SKM-1 treated with dmso at 0.1 percent for 144 hours (cell line): ENCODE data around the gene ANK3.

Experiments used
- DNase-seq: peaks from one replicate; lab custom pipeline; 2025; ENCODE audit not compliant: unreplicated experiment; lab: John Stamatoyannopoulos, UW

The ANK3 gene

GRCh38 chr10:60389413-60390025 lies at the start of gene ANK3:
Gene ANK3, minus strand, starts transcription at chr10:60389875. Its CDS starts 337 bp downstream, at chr10:60389538.
- DNase-seq = no peak

- peak; percentile 35 for DNase-seq
These were observed 44.9 kb upstream of the ANK3 start for GRCh38 chr10:60434418-60435046.

- no peak for DNase-seq
These were observed 44.0 kb upstream of the ANK3 start for GRCh38 chr10:60433684-60434083.

- DNase-seq = no peak
These were observed 41.3 kb upstream of the ANK3 start for GRCh38 chr10:60430836-60431597.

GRCh38 chr10:60430017-60430416 lies 40.3 kb upstream of the ANK3 start:
- no peak for DNase-seq

GRCh38 chr10:60429084-60429849 lies 39.6 kb upstream of the ANK3 start:
- no peak for DNase-seq

- no peak for DNase-seq
These were observed 38.7 kb upstream of the ANK3 start for GRCh38 chr10:60428387-60428737.

GRCh38 chr10:60427709-60428386 lies 38.2 kb upstream of the ANK3 start:
- no peak for DNase-seq

GRCh38 chr10:60427148-60427547 lies 37.5 kb upstream of the ANK3 start:
- no peak for DNase-seq

- no peak for DNase-seq
These were observed 36.8 kb upstream of the ANK3 start for GRCh38 chr10:60426425-60426824.

GRCh38 chr10:60425392-60426110 lies 35.9 kb upstream of the ANK3 start:
- no peak for DNase-seq

- no peak for DNase-seq
These were observed 35.3 kb upstream of the ANK3 start for GRCh38 chr10:60424971-60425370.

- no peak for DNase-seq
These were observed 34.2 kb upstream of the ANK3 start for GRCh38 chr10:60423920-60424319.

GRCh38 chr10:60422809-60423208 lies 33.1 kb upstream of the ANK3 start:
- DNase-seq = no peak

- no peak for DNase-seq
These were observed 31.6 kb upstream of the ANK3 start for GRCh38 chr10:60420991-60421894.

GRCh38 chr10:60419249-60419648 lies 29.6 kb upstream of the ANK3 start:
- no peak for DNase-seq

- no peak for DNase-seq
These were observed 28.2 kb upstream of the ANK3 start for GRCh38 chr10:60417901-60418300.

- DNase-seq = no peak
These were observed 27.3 kb upstream of the ANK3 start for GRCh38 chr10:60417024-60417423.

- DNase-seq = no peak
These were observed 25.4 kb upstream of the ANK3 start for GRCh38 chr10:60414877-60415585.
